Activated effector memory CD4-positive, alpha-beta T cell treated with anti-CD3 and anti-CD28 coated beads, Interleukin-2, amount 50 U/mL, for 16 hours (primary cell): ENCODE measurements around the gene RADIL.

Experiments used
- DNase-seq: peaks from one replicate; pipeline ENCODE4 v3.0.0-alpha.2; 2020

RADIL gene

DNA sequence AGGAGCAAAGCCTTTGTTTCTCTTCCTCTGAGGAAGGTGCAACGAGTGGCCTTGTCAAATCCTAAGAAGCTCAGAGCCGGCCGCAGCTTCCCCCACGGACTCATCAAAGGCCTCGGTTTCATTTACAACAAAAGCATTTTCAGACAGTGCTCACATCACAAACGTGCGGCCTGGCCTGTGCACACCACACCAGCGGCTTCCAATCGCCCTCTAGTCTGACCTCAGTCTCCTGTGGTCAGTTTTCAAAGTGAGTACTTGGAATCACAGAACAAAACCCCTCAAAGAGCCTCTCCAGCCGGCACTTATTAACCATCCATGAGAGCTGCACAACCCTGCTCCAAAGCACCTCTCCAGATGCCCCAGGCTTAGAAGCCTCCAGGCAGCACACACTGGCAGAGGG is 3.3 kb downstream of the RADIL start:
- no peak for DNase-seq

DNA sequence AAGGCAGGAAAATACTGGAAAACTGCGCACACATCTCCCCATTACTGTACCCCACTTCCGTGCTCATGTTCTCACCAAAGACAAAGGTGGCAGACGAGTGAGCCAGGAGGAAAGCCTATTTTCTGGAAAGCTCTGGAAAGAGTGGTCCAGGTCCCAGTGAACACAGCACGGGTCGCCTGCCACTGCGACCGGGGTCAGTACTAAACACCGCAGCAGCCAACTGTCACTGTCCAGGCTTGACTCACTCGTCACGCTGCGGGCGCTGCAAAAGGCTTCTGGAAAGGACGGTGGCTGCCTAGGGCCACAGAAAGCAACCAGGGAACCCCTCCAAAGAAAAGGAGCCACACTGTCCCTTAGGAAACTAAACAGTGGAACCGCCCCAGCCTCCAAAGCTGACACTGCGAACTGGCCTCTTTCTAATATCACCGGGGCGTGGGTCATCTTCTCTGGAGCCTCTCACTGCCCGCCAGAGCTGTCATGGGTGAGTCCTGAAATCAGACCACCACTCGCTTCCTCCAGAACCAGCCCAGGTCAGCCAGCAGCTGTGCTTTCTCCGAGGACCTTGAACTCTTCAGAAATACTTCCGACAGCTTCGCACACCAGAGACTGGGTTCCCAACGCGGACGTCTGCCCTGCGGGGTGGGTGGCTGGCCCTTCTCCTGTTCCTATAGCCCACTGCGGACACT is 4.0 kb downstream of the RADIL start:
- DNase-seq = no peak

DNA sequence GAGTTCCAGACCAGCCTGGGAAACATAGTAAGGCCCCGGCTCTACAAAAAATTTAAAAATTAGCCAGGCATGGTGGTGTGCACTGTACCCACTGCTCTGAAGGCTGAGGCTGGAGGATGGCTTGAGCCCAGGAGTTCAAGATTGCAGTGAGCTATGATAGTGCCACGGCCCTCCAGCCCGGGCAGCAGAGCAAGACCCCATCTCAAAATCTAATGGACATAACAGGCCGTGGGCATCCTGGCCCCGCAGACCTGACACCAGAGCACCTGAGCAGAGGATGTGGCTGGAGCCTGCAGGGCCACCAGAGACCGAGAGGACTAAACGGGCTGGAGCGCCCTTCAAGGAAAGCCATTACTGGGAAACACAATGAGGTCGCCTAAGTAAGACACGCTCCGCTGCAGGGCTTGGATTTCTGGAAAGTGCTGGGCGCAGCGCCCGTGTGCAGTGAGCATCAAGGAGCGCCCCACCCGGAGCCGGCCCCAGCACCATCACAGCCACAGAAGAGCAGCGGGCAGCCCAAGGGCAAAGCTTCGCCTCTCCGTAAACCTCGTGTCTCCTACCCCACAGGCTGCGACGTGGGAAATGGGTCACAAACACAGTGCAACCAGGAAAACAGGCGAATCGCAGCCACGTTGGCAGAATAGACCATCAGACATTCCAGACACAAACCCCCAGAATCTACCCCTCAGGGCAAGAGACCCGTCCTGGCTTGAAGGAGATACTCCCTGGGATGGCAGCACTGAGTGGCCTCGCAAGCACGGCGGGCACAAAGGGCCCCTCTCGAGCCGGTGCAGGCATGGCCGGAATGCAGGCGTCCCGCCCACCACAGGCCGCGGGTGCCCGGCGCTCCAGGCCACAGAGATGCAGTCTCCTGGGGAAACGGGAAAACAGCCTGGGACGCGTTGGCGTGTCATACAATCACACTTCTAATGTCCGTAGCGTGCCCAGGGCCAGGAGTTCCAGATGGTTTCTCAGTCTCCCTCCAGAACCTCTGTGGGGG is 4.9 kb downstream of the RADIL start:
- DNase-seq = no peak

DNA sequence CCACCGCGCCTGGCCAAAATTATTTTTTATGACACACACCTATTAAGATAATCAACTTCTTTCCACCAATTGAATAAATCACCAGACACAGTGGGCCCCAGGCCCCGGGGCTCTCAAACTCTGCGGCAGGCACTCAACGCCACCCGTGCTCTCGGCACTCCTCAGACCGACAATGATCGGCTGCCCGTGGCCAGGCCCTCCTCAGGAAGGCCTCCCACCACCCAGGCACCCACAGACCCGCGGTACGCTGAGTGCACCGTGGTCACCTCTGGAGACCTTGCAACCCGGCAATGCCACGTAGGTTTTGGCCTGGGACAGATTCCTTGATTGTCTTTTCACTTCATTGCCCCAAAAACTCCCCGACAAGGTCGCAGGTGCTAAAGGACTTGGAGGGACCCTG is 6.9 kb downstream of the RADIL start:
- DNase-seq = no peak

DNA sequence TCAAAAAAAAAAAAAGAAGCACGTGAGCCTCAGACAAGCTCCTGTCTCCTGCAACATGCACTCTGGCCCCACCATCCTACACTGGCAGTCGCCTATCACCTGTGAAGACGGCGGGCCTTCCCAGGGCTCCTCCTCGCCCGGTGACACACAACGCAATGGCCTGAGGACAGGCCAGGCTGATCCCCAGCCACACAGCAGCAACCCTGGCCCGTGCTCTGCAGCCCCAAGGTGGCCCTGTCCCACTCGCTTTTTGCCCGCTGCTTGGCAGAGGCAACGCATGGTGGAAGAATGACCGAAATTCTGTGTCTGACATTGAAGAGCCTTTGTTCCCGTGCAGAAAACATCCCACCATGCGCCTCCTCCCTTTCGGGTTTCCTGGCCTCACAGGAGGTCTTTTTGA is 8.1 kb downstream of the RADIL start:
- no peak for DNase-seq

DNA sequence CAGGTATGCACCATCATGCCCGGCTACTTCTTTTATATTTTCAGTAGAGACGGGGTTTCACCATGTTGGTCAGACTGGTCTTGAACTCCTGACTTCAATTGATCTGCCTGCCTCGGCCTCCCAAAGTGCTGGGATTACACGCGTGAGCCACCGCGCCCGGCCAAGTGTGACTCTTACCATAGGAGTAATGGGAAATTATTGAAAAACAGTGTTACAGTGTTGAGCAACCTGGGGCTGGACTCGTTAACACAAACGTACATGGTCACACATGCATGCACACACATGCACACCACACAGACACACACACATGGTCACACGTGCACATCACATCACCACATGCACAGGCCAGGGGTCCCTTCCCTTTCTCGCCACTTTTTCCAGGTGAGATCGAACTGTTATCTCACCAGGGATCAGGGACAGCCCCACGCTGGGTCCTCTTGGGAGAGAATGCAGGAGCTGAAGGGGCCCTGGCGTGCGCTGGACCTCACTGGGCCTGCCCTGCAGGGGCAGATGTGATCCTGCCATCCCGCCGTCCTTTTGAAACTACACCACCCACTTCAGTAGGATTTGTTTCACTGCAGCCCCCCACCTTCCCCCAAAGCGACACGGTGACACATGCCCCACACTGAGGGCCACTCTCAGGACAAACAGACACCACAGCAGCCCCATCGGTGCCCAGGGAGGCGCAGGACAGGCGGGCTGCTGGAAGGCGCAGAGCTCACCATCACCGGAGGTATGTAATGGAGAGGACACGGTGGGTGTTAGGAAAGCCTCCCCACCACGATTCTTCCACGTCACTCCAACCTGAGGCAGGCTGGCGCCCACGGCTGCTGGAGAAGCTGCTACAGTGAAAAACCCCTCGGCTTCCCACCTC is 10.2 kb downstream of the RADIL start:
- no peak for DNase-seq

DNA sequence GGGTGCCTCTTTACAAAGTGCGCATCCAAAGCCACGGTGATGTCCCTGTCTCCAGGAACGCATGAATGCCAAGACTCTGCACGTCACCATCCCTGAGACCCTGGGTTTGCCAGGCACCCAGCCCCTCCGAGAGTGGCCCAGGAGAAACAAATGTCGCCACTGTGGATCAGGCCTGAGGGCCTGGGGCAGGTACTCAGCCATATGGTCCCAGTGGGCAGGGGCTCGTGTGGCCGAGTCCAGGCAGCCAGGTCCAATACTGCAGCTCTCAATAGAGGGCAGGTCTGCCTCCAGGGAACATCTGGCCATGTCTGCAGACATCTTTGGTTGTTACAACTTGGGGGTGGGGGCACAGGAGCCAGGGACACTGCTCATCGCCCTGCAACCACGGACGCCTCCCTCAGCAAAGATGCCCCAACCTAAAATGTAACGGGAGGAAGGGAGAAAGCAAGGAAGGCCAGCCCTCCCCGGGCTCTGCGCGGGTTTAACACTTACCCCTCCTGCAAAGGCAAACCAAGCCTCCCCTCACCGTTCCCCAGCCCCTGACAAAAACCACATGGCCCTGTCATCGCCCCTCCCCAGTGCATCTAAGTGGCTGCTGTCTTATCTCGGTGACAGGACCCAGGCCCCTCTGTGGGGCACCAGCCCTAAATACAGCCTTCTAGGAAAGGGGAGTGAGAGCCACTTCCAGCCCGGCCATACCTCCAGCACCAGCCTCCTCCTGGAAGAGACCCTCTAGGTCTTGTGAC is 11.4 kb downstream of the RADIL start:
- no peak for DNase-seq

DNA sequence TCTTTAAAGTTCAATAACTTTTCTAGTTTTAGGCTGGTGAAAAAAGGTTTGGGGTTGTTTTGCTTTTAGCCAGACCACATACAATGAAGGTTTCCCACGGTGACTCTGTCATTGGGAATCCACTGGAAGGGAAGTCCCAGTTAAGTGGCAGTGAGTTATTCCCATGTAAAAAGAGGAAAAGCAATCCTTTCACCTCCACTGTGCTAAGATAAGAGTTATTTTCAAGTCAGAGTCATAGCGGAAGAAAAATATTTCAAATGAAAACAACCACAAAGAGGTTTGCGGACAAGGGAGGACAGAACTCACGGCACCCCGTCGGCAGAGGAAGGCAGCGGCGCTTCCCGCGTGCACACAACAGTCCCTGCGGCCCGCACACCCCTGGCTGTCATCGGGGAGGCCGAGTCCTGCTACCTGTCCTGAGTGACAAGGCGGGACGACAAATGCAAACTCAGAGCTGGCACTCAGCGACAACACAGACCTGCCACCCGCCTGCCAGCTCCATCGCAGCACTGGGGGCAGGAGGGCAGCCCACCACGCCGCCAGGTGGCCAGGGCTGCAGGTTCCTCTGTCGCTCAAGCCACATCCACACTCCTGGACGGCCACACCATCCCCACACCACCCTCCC is 12.3 kb downstream of the RADIL start:
- DNase-seq = no peak

DNA sequence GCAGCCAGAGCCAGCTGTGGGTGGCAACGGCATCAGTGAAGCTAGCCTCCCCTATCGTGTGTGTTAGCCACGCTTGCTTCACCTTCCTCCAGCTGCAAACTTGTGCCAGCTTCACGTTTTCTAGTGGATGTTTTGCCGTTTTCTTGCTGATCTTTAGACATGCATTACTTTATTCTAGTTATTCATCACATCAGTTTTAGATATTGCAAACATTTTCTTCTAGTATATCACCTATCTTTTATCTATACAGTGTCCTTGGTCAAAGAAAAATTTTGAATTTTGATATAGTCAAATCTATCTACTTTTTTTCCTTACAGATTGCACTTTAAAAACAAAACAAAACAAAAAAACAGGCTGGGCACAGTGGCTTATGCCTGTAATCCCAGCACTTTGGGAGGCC is 15.0 kb downstream of the RADIL start:
- no peak for DNase-seq

DNA sequence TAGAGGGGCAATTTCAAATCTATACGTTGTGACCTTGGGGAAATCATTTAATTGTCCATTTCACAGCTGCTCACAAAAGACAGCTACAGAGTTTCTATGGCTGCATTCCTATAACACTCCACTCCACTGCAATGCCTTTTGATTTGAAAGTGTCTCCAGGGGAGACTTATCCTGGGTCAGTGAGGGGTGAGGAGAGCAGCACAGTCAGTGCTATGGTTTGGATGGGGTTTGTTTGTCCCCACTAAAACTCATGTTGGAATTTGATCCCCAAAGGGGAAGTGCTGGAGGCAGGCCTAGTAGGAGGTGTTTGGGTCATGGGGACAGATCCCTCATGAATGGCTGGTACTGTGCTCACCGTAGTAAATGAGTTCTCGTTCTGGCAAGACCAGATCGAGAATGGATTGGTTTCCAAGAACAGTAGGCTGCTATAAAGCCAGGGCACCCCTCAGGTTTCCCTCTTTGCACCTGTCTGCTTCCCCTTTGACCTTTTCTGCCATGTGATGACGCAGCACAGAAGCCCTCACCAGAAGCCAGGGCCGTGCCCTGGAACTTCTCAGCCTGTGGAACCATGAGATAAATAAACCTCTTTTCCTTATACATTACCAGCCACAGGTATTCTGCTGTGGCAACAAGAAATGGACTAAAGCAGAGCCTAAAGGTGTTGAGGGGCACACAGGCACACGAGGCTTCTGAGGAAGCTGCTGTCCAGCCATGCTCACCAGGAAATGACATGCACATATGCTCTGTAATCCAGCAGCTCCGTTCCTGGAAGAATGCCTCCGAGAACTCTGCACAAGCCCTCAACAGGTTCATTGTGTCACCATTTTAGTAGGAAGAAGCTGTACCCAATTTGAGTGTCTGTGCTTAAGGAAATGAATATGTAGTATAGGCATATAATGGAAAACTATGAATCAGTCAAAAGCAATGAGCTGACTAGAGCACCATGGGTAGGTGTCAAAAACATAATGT is 16.7 kb downstream of the RADIL start:
- DNase-seq = no peak

DNA sequence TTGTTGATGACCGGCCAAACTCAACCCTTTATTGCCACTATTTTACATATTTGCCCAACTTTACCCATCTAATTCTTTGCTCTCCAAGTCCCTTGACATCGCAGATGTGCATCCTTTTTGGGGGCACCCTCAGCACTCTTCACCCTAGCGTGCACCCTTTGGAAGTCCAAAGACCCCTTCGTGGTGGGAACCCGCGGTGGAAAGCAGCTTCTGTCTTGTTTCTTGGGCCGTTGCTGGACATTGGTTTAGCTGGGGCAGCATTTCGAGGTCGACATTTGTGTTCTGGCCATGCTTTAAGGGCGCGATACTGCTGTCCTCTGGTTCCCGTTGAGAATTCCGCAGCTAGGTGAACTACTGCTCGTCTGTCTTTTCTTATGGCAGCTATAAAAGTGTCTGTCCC is 21.4 kb downstream of the RADIL start:
- DNase-seq = no peak

DNA sequence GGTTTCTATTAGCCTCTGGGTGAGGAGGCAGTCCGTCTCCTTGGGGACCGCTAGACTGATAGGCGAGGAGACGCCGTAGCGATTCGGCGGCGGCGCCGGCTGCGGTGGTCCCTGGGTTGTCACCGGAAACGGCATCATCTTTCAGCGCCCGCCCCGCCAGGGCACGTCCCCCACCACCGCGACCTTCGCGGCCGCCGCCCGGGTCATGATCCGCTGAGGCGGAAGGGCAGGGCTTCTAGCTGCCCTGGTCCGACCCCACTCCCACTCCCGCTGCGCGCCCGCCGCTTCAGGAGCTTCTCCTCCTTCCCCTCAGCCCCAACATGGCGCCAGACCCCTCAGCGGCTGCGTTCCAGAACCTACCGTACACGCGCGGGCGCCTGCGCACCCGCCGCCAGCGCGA is 21.8 kb downstream of the RADIL start, which contains the start of gene PAPOLB:
PAPOLB (minus strand) TSS at position 358 of the 400 bp plus-strand sequence; CDS start at position 138, 220 bp downstream.
- no peak for DNase-seq

DNA sequence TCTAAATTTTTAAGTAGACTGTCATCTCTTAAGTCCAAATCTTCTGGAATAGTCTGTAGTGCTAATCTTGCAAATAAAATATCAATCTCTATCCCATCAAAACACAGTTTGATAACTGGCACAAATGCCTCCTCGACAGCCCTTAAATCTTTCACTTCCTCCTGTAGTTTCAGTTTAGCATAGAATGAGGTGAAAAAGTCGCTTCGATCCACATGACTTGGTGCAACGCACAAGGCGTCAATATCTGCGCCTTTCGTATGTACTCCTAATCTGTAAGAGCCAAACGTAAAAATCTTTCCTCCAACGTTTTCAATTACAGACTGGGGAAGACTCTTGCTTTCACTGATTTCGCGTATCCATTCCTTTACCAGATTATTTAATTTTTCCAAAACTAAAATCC is 22.3 kb downstream of the RADIL start:
- no peak for DNase-seq

DNA sequence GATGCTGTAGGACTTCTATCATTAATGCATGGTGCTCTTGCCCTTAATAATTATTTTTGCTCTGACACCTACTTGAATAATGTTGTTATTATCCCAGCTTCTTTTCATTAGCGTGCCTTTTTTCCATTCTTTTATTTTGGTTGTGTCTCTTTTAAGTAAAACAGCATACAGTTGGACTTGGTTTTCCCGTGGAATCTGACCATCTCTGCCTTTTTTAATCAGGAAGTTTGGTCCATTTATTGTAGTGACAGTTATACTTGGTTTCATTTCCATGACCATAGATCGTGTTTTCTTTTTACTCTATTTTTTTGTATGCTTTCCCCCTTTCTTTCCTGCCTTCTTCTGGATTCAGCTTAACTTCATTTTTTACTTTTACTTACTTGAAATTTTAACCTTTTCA is 26.3 kb downstream of the RADIL start:
- DNase-seq = no peak

DNA sequence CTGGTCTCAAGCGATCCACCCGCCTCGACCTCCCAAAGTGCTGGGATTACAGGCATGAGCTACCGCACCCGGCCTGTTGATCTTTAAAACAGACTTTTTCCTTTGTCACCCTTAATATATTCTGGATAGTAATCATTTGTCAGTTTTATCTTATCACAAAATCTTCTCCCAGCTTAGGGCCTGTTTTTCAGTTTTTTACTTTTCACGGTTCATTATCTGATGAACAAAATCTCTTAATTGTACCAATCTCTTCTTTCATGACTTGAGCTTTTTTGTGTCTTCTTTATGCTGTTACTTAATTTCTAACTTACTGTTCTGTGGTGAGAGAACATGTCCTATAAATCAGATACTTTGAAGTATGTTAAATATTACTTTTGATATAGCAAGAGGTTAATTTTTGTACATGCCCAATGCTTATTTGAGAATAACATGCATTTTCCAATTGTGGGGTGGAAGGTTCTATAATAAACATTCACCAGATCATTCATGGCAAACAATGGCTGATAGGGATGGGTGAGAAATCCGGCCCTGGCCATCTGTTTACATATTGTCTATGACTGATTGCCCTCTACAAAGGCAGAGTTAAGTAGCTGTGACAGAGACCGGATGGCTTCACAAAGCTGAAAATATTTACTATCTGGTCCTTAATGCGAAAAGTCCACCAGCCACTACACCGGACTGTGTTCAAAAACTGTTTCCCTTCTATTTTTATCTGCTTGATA is 27.0 kb downstream of the RADIL start:
- no peak for DNase-seq

DNA sequence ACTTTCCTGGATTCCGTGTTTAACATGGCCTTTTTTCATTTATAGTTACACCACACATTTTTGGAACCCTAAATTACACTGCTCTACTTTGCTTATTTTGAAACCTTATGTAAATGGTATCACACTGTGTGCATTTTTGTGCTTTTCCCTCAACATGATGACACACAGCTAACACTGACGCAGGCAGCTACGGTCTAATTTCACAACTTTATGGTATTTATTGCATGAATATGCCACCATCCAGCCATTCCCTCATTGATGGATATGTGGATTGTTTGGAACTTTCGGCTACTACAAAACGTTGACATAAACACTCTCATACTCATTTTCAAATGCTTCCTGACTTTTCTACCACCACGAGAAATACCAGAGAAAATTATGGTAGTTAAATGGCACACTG is 28.6 kb downstream of the RADIL start:
- DNase-seq = no peak

DNA sequence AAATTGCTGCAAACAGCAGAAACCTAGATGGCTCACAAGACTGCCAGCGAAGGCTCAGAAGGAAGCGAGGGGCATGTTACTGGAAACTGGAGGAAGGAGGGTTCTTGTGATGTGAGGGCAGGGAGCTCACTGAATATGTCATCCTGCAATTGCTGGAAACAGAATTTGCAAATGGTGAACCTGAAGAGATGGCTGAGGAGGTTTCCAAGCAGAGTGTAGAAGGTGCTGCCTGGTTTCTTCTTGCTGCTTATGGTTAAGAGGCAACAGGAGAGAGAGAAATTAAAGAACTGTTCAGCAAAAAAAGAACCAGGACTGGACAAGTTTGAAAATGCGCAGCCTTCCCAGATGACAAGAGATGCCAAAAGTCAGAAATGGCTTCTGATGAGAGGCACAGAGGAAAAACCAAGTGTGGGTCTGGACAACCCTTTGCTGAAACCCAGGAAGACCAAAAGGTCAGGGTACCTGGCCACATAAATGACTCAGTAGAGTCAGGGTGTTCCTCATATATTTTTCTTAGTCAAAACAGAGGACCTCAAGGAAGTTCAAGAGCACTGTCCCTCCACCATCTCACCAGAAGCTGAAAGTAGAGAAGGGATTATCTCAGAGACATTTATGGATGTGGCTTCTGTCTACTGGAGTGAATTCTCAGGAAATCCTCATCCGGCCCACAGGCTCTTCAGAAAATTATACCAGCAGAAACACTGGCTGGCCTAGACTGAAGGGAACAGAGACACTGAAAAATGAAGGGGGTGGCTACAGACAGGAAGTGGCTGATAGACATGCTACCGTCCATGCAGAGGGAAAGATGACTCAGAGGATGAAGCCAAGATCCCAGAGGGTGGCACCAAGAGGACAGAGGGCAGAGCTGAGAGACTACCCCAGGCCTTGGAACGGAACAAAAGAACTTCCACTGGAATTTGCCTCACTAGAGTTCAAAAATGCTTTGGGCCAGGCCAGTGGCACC is 31.8 kb downstream of the RADIL start:
- DNase-seq = no peak

DNA sequence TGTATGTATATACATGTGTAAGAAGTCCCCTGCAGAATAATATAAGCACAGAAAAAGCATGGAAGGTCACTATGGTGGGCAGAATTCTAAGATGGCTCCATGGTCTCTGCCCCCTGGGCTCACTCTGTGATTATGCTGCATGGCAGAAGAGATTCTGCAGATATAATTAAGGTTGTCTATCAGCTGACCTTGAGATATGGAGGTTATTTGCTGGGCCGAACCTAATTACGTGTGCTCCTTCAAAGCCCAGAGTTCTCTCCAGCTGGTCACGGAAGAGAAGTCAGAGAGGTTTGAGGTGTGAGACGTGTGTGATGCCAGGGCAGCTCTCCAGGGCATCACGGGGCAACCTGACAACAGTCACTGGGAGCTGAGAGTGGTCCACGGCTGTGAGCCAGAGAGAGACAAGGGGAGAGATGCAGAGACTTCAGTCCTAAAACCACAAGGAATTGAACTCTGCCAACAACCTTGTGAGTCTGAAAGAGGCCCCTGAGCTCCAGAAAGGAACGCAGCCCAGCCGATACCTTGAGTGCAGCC is 33.2 kb downstream of the RADIL start:
- no peak for DNase-seq
